ENCODE results near the gene KNDC1. TPM values are rescaled to one million over a fixed set of nuclear protein-coding genes. Genes with fewer than 3 reads are reported as not detected.
"Not testable (repeated sequence)": the region's sequence is repeated elsewhere in the genome, so short reads cannot be mapped to it uniquely, and the experiment has no call there.

Gene KNDC1
- total and polyA plus RNA-seq, 2 donors (not counting 3 experiments of a cell fraction or from before 2014, with no cell fraction given): not detected

- no peak overlapping the region for H3K4me2 ChIP-seq (ENCODE audit: insufficient read depth, low read length)
- no TSS peak for BruUV-seq (replicated peaks)
- H2AFZ ChIP-seq (ENCODE audit: low read depth, low read length): no peak overlapping the region
- ChIA-PET POLR2A (no interaction called here), CTCF (interaction anchor here (1.1 to 1.8 kb wide), 3 partner anchors 11 to 43 kb away, joined by 3 to 6 read pairs (median 3); no protein-coding TSS in a partner anchor)
- DNase-seq (ENCODE audit: low read depth, low spot score) (no peak), FAIRE-seq (no peak)
- no peak for TF ChIP-seq JUN (IDR thresholded peaks at IDR 0.05; ENCODE audit: borderline replicate concordance, insufficient read depth, insufficient read length, low read depth)
- TF ChIP-seq POLR2A (IDR thresholded peaks at IDR 0.05; ENCODE audit: low read depth, low read length): no peak
- TF ChIP-seq POLR2AphosphoS5 (IDR thresholded peaks at IDR 0.05; ENCODE audit: insufficient read depth, low read depth, low read length): no peak
- TF ChIP-seq EZH2 (IDR thresholded peaks at IDR 0.05; ENCODE audit: borderline replicate concordance, low read depth, low read length, severe bottlenecking): no peak
- TF ChIP-seq MYC (IDR thresholded peaks at IDR 0.05; ENCODE audit: low read depth, low read length): no peak
- TF ChIP-seq MAX (IDR thresholded peaks at IDR 0.05; ENCODE audit: insufficient read depth, insufficient read length): no peak
- no peak for TF ChIP-seq CTCF (IDR thresholded peaks at IDR 0.05; ENCODE audit: extremely low read depth in 1 of 2, insufficient read depth in 1 of 2, low read depth in 1 of 2, low read length in 2 of 2)
- no peak for TF ChIP-seq GATA2 (IDR thresholded peaks at IDR 0.05; ENCODE audit: insufficient read depth, insufficient read length, low read depth, low read length)
- no peak for TF ChIP-seq FOS (IDR thresholded peaks at IDR 0.05; ENCODE audit: borderline replicate concordance, insufficient read depth, low read length)
- dilution Hi-C loops (cut with MboI; ENCODE audit: extremely low pct_ligation_motif_present, low sequenced_read_pairs): no loop called here
- H3K9me3 ChIP-seq (replicated peaks; ENCODE audit: control insufficient read depth, insufficient read depth, low read length): no peaks in the 10 kb centered on the region
- H3K79me2 ChIP-seq (ENCODE audit: control insufficient read depth, insufficient read depth, low read length): no peaks in the 10 kb centered on the region
- H3K9ac ChIP-seq (replicated peaks; ENCODE audit: extremely low read depth, insufficient read depth, low read length): no peak overlapping the region
- H4K20me1 ChIP-seq (replicated peaks; ENCODE audit: control insufficient read depth, extremely low read depth, insufficient read depth, low read length): no peaks in the 10 kb centered on the region
- peaks cover 5% of the 10 kb centered on the region for H3K4me1 ChIP-seq (ENCODE audit: control insufficient read depth, extremely low read depth, insufficient read depth, low read length)
- intact Hi-C loops (cut with micrococcal nuclease): no loop called here
- no peaks in the 10 kb centered on the region for H3K9me1 ChIP-seq (replicated peaks; ENCODE audit: control insufficient read depth, extremely low read depth, insufficient read depth, low read length)
- no peak overlapping the region for H3K4me3 ChIP-seq (replicated peaks in 1 of 3; ENCODE audit: insufficient read depth in 1 of 3, low read depth in 1 of 3, low read length in 3 of 3)
- H3K36me3 ChIP-seq (ENCODE audit: control insufficient read depth in 2 of 2, extremely low read depth in 1 of 2, insufficient read depth in 2 of 2, low read length in 2 of 2): no peaks in the 10 kb centered on the region
- H3K27me3 ChIP-seq (ENCODE audit: control insufficient read depth in 2 of 2, insufficient read depth in 2 of 2, low read length in 2 of 2): peaks cover 0 to 4% of the 10 kb centered on the region in 2 experiments
- H3K27ac ChIP-seq (ENCODE audit: insufficient read depth, low read depth, low read length): no peak overlapping the region
Measured at GRCh38 chr10:133264461-133264860, 104.4 kb downstream of the KNDC1 start.

GRCh38 chr10:133265052-133265451, 105.0 kb downstream of the KNDC1 start:
- H2AFZ ChIP-seq (ENCODE audit: low read depth, low read length); BruUV-seq (replicated peaks); H3K9ac ChIP-seq (replicated peaks; ENCODE audit: extremely low read depth, insufficient read depth, low read length); FAIRE-seq; H3K36me3 ChIP-seq (ENCODE audit: control insufficient read depth in 2 of 2, extremely low read depth in 1 of 2, insufficient read depth in 2 of 2, low read length in 2 of 2); H3K9me3 ChIP-seq (replicated peaks; ENCODE audit: control insufficient read depth, insufficient read depth, low read length); intact Hi-C loops (cut with micrococcal nuclease); H4K20me1 ChIP-seq (replicated peaks; ENCODE audit: control insufficient read depth, extremely low read depth, insufficient read depth, low read length); H3K79me2 ChIP-seq (ENCODE audit: control insufficient read depth, insufficient read depth, low read length); H3K4me1 ChIP-seq (ENCODE audit: control insufficient read depth, extremely low read depth, insufficient read depth, low read length); POLR2A ChIA-PET; CTCF ChIA-PET; H3K27ac ChIP-seq (ENCODE audit: insufficient read depth, low read depth, low read length); H3K4me3 ChIP-seq (replicated peaks in 1 of 3; ENCODE audit: insufficient read depth in 1 of 3, low read depth in 1 of 3, low read length in 3 of 3); dilution Hi-C loops (cut with MboI; ENCODE audit: extremely low pct_ligation_motif_present, low sequenced_read_pairs); DNase-seq (ENCODE audit: low read depth, low spot score); H3K4me2 ChIP-seq (ENCODE audit: insufficient read depth, low read length); H3K9me1 ChIP-seq (replicated peaks; ENCODE audit: control insufficient read depth, extremely low read depth, insufficient read depth, low read length); H3K27me3 ChIP-seq (ENCODE audit: control insufficient read depth in 2 of 2, insufficient read depth in 2 of 2, low read length in 2 of 2): not testable (repeated sequence)
